CD4-positive, alpha-beta T cell (primary cell): ENCODE results near the gene LRFN5. TPM values are rescaled to one million over a fixed set of nuclear protein-coding genes. Genes with fewer than 3 reads are reported as not detected.

ENCODE experiments used
- ATAC-seq: fragments of 200-7000 bp; cut with Tn5 transposase; one replicate; pipeline ENCODE4 v1.10.0; 2022; ENCODE audit warnings: mild to moderate bottlenecking; ENCODE audit not compliant: poor library complexity
- CTCF ChIA-PET: fragments of 350-600 bp; sonication (Branson Sonifier 250); formaldehyde crosslinking; loops from one replicate; lab custom pipeline; 2021; ENCODE audit warnings: antibody characterized with exemption, inconsistent platforms; lab: Charles Lee
- POLR2A ChIA-PET: fragments of 350-600 bp; sonication (Branson Sonifier 250); formaldehyde crosslinking; loops from one replicate; lab custom pipeline; 2021; ENCODE audit warnings: antibody characterized with exemption, inconsistent platforms; lab: Charles Lee
- DNase-seq, 14 experiments: peaks; one replicate each; pipeline ENCODE4 v3.0.0-alpha.2; 2013 to 2020; ENCODE audit warnings: mixed read lengths in 2 of 14
- H3K27ac ChIP-seq, 2 donors: one replicate each; pipeline versions ENCODE4 v1.5.1 to v1.7.0; 2013; ENCODE audit warnings: low read length in 2 of 2, low read depth in 1 of 2, mild to moderate bottlenecking in 1 of 2
- H3K27me3 ChIP-seq, 2 experiments: 1 replicate in 1 of 2; 2 replicates in 1 of 2; pipeline versions ENCODE4 v1.6.1 to v1.7.0; 2013; ENCODE audit warnings: low read length in 2 of 2, control low read depth in 1 of 2, mild to moderate bottlenecking in 1 of 2, moderate library complexity in 1 of 2; ENCODE audit not compliant: insufficient read depth in 2 of 2, control insufficient read depth in 1 of 2
- H3K36me3 ChIP-seq: one replicate; pipeline ENCODE4 v1.6.1; 2013; ENCODE audit warnings: low read length, control low read depth; ENCODE audit not compliant: insufficient read depth
- H3K4me1 ChIP-seq: one replicate; pipeline ENCODE4 v1.6.1; 2013; ENCODE audit warnings: low read length, control low read depth; ENCODE audit not compliant: insufficient read depth
- H3K4me3 ChIP-seq: one replicate; pipeline ENCODE4 v1.5.1; 2013; ENCODE audit warnings: mild to moderate bottlenecking, low read length, moderate library complexity
- H3K9me3 ChIP-seq, 2 experiments: 1 replicate in 1 of 2; 2 replicates in 1 of 2; pipeline versions ENCODE4 v1.6.1 to v1.7.0; 2013; ENCODE audit warnings: low read length in 2 of 2, mild to moderate bottlenecking in 2 of 2, control low read depth in 1 of 2, moderate library complexity in 1 of 2; ENCODE audit not compliant: control insufficient read depth in 1 of 2, insufficient read depth in 1 of 2
- H3K27ac Mint-ChIP-seq: one replicate; pipeline ENCODE4 v1.8.0; 2020; ENCODE audit warnings: mixed read lengths
- H3K27me3 Mint-ChIP-seq: one replicate; pipeline ENCODE4 v1.8.0; 2021; ENCODE audit warnings: mixed read lengths
- H3K36me3 Mint-ChIP-seq: one replicate; pipeline ENCODE4 v1.8.0; 2021; ENCODE audit warnings: low read depth, mixed read lengths
- H3K4me1 Mint-ChIP-seq: one replicate; pipeline ENCODE4 v1.8.0; 2021; ENCODE audit warnings: low read depth, mixed read lengths
- H3K4me3 Mint-ChIP-seq: one replicate; pipeline ENCODE4 v1.8.0; 2020; ENCODE audit warnings: mild to moderate bottlenecking, mixed read lengths
- H3K9me3 Mint-ChIP-seq: one replicate; pipeline ENCODE4 v1.8.0; 2020; ENCODE audit warnings: mixed read lengths
- CTCF ChIP-seq: fragments of 200-600 bp; IDR thresholded peaks from one replicate; pipeline ENCODE4 v1.8.0; 2022; ENCODE audit warnings: antibody characterized with exemption, mild to moderate bottlenecking
- intact Hi-C, 2 experiments: fragments of 100-400 bp; cut with DNase I in 1 of 2; cut with micrococcal nuclease in 1 of 2; formaldehyde crosslinking; loops; one replicate each; pipeline versions ENCODE4 v1.15.1 to v1.9.0; 2023 to 2025; cut with DNase I, micrococcal nuclease
- total RNA-seq, 174 experiments: library from RNA in 2 of 174; stranded (reverse) in 2 of 174; gene quantifications; one replicate each; pipeline ENCODE4 v1.2.3 and lab custom pipeline; 2021 to 2026

Gene LRFN5
- total RNA-seq, 2 experiments from 2014 or later = not detected

- Mint-ChIP-seq H3K27me3 (no peaks in the 10 kb centered on the region), H3K27ac (no peak overlapping the region), H3K4me3 (no peak overlapping the region), H3K36me3 (no peaks in the 10 kb centered on the region), H3K9me3 (peaks cover 6% of the 10 kb centered on the region), H3K4me1 (no peaks in the 10 kb centered on the region)
- no peak for DNase-seq
- no peaks in the 10 kb centered on the region for H3K36me3 ChIP-seq
- no peaks in the 10 kb centered on the region for H3K9me3 ChIP-seq
- ChIA-PET POLR2A (no interaction called here), CTCF (no interaction called here)
- no peak overlapping the region for H3K27ac ChIP-seq
- no peak overlapping the region for H3K4me3 ChIP-seq
- no peaks in the 10 kb centered on the region for H3K27me3 ChIP-seq
- intact Hi-C loops = no loop called here
- no peak for TF ChIP-seq CTCF
- no peaks in the 10 kb centered on the region for H3K4me1 ChIP-seq
- ATAC-seq = no peak
These were observed 261.7 kb downstream of the LRFN5 start for GRCh38 chr14:41868396-41868795.

- peaks cover 7% of the 10 kb centered on the region for H3K9me3 Mint-ChIP-seq
- intact Hi-C loops = no loop called here
- no peak for DNase-seq
- H3K36me3 Mint-ChIP-seq = no peaks in the 10 kb centered on the region
- H3K36me3 ChIP-seq = no peaks in the 10 kb centered on the region
- no peak for TF ChIP-seq CTCF
- ChIA-PET CTCF (no interaction called here), POLR2A (no interaction called here)
- no peak overlapping the region for H3K4me3 Mint-ChIP-seq
- no peaks in the 10 kb centered on the region for H3K4me1 Mint-ChIP-seq
- H3K27ac ChIP-seq = no peak overlapping the region
- ATAC-seq = no peak
- H3K4me1 ChIP-seq = no peaks in the 10 kb centered on the region
- H3K27me3 Mint-ChIP-seq = no peaks in the 10 kb centered on the region
- no peaks in the 10 kb centered on the region for H3K27me3 ChIP-seq
- H3K4me3 ChIP-seq = no peak overlapping the region
- H3K27ac Mint-ChIP-seq = no peak overlapping the region
- H3K9me3 ChIP-seq = no peaks in the 10 kb centered on the region
These were observed 266.4 kb downstream of the LRFN5 start for GRCh38 chr14:41872931-41873685.

- Mint-ChIP-seq H3K36me3 (no peaks in the 10 kb centered on the region), H3K27me3 (no peaks in the 10 kb centered on the region), H3K9me3 (peaks cover 7% of the 10 kb centered on the region), H3K27ac (no peak overlapping the region), H3K4me3 (no peak overlapping the region), H3K4me1 (no peaks in the 10 kb centered on the region)
- no peaks in the 10 kb centered on the region for H3K9me3 ChIP-seq
- H3K27ac ChIP-seq = no peak overlapping the region
- H3K36me3 ChIP-seq = no peaks in the 10 kb centered on the region
- no peak overlapping the region for H3K4me3 ChIP-seq
- CTCF ChIA-PET = no interaction called here
- no peak for TF ChIP-seq CTCF
- H3K4me1 ChIP-seq = no peaks in the 10 kb centered on the region
- DNase-seq (no peak), ATAC-seq (no peak)
- intact Hi-C loops = no loop called here
- H3K27me3 ChIP-seq = no peaks in the 10 kb centered on the region
- POLR2A ChIA-PET = no interaction called here
These were observed 267.1 kb downstream of the LRFN5 start for GRCh38 chr14:41873686-41874317.
